AG10803 (cell line): ENCODE measurements around the gene NEK1.

Source experiments
- DNase-seq: peaks from one replicate; pipeline ENCODE4 v3.0.0; 2010; ENCODE audit warnings: low read depth
- H3K4me3 ChIP-seq: 2 replicates; pipeline ENCODE4 v1.5.1; 2011; ENCODE audit warnings: mild to moderate bottlenecking, low read length, control low read depth
- CTCF ChIP-seq: conservative IDR thresholded peaks from 2 replicates; pipeline ENCODE4 v1.5.1; 2011; ENCODE audit warnings: mild to moderate bottlenecking, low read length, control low read depth, inconsistent platforms

The NEK1 gene

GRCh38 chr4:169645627-169646026 is 33.2 kb upstream of the NEK1 start:
- H3K4me3 ChIP-seq: no peak overlapping the region
- TF ChIP-seq CTCF: no peak
- no peak for DNase-seq

GRCh38 chr4:169644802-169645201 is 32.4 kb upstream of the NEK1 start:
- no peak overlapping the region for H3K4me3 ChIP-seq
- no peak for TF ChIP-seq CTCF

GRCh38 chr4:169640261-169640870 is 28.0 kb upstream of the NEK1 start:
- H3K4me3 ChIP-seq: no peak overlapping the region
- TF ChIP-seq CTCF: no peak

More at GRCh38 chr4:169644802-169645201, 32.4 kb upstream of the NEK1 start:
- no peak for DNase-seq

GRCh38 chr4:169634975-169635374 is 22.6 kb upstream of the NEK1 start:
- H3K4me3 ChIP-seq: no peak overlapping the region
- no peak for TF ChIP-seq CTCF
- no peak for DNase-seq

More at GRCh38 chr4:169640261-169640870, 28.0 kb upstream of the NEK1 start:
- DNase-seq: peak; percentile 83

- no peak overlapping the region for H3K4me3 ChIP-seq
- DNase-seq: no peak
- TF ChIP-seq CTCF: no peak
These were observed 20.5 kb upstream of the NEK1 start for GRCh38 chr4:169632896-169633295.

GRCh38 chr4:169630069-169630468 is 17.7 kb upstream of the NEK1 start:
- H3K4me3 ChIP-seq: no peak overlapping the region
- no peak for TF ChIP-seq CTCF

GRCh38 chr4:169628579-169628978 is 16.2 kb upstream of the NEK1 start:
- no peak for TF ChIP-seq CTCF
- DNase-seq: no peak
- H3K4me3 ChIP-seq: no peak overlapping the region

More at GRCh38 chr4:169630069-169630468, 17.7 kb upstream of the NEK1 start:
- no peak for DNase-seq
